GM18498 (cell line): ENCODE results near the gene TSC22D1.

Experiments used
- ATAC-seq: cut with Tn5 transposase; IDR thresholded peaks from one replicate; pipeline ENCODE4 v1.9.1; 2021; ENCODE audit warnings: mild to moderate bottlenecking, moderate library complexity; ENCODE audit not compliant: unreplicated experiment

The TSC22D1 gene

DNA sequence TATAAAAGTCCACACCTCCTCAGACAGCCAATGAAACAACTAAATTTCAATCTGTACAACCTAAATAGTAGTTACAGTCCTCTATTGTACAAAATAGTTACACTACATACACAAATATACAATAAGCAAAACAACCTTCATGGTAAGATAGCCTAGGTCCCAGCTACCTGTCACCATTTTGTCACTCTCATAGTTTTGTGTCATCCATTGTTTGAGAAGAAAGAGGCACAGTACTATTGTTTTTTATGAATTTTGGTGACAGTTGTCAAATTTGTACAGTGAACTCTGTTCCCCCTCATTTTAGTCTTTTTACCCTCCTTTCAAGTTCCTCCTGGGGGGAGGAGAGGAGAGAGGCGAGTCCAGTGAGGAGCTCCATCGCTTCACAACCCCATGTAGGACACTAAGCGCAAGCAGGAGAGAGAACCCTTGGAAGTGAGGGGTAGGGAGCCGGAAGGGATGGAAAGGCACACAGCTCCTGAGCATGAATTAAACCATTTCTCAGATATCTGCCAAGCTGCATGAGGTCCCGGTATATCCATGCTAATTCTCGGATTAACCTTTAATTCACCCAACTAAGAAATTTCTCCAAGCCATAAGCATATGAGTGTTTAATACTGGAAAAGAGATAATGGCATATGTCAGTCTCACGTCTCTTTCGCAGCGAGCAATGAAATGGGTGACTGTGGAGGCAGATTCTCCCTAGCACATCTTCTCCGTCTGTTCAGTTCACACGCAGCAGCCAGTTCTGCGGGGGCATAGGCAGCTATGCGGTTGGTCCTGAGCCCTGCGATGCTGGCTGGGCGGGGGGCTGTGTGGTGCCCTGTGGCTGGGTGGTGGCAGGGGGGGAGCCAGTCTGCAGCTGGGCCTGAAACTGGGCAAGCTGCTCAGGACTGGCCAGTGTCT lies 142.0 kb downstream of the TSC22D1 start:
- ATAC-seq: no peak

- ATAC-seq: no peak
Measured at GRCh38 chr13:44432650-44433049, 143.5 kb downstream of the TSC22D1 start.

DNA sequence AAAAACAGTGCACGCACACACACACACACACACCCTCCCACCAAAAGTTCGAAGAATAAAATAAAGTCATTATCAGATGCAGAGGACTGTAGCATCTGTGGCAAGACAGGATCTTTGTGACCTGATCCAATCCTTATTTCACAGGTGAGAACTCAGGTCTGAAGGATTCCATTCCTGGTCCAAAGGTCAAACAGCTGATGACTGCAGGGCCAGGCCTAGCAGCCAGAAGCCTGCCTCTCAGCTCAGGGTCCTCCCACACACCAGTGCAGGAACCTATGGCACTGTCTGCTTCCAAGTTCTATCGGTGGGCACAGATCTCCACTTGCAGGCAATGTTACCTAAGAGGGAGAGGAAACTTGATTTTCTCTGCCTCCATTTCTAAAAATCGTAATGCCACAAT lies 145.0 kb downstream of the TSC22D1 start:
- no peak for ATAC-seq

DNA sequence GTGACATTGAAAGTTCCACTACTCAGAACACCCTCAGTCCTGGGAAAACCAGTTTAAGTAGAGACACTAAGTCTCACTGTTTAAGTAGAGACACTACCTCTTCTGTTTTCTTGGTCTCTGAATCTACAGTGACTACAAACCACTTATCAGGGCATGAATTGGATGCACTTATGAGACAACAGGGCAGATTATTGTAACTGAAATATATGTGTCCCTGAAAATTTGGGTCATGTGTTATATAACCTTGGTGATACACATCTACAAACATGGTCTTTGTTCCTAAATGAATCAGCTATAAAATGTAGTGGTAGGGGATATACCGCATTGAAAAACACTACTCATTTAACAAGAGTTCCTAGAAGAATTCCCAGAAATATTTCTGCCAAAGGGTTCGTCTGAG lies 146.8 kb downstream of the TSC22D1 start:
- ATAC-seq: no peak

DNA sequence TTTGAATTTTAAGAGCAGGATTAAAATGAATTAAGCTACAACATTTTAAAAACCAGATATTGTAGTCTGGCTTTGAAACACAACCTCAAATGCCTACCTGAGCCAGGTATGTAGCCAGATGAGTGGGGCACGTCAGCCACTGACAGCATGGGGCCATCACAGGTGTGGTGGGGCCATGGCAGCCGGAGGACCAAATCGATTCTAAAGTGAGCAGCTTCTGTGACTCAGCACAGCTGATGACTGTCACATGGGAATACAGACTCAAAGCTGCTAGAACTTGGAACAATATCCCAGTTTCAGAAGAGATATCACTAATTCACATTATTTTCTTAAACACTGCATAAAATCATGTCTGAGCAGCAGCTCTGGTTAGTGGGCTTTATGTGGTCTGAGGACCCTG lies 149.7 kb downstream of the TSC22D1 start:
- no peak for ATAC-seq

DNA sequence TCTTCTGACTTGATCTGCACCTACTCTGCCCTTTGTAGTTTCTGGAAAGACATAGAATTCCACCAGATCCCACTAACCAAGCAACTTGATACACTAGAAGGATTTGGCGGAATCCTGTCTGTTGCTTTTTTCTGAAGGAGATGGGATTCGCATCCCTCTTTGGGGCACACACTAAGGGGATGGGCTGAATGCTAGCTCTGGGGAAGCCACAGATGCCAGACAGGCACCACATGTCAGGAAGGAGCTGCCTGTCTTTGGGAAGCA lies 150.4 kb downstream of the TSC22D1 start:
- ATAC-seq: no peak

- no peak for ATAC-seq
Measured at GRCh38 chr13:44425041-44425814, 150.9 kb downstream of the TSC22D1 start.

DNA sequence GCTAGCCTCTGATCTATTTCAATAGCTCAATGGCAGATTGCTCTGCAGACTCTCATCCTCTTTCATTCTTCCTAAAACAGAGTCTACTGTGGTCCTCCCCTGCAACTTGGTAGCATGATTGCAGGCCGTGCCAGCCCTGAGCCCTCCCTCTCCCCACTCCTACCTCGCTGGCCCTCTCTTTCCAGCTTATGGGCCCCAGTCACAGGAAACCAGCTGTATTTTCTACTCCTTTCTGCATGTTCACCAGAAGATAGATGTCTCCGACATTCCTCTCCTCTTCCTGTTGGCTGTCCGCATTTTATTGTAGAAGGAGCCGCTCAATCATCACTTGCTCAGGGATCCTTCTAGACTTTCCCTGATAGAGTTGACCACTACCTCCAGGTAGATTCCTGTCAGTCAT lies 152.3 kb downstream of the TSC22D1 start:
- no peak for ATAC-seq

DNA sequence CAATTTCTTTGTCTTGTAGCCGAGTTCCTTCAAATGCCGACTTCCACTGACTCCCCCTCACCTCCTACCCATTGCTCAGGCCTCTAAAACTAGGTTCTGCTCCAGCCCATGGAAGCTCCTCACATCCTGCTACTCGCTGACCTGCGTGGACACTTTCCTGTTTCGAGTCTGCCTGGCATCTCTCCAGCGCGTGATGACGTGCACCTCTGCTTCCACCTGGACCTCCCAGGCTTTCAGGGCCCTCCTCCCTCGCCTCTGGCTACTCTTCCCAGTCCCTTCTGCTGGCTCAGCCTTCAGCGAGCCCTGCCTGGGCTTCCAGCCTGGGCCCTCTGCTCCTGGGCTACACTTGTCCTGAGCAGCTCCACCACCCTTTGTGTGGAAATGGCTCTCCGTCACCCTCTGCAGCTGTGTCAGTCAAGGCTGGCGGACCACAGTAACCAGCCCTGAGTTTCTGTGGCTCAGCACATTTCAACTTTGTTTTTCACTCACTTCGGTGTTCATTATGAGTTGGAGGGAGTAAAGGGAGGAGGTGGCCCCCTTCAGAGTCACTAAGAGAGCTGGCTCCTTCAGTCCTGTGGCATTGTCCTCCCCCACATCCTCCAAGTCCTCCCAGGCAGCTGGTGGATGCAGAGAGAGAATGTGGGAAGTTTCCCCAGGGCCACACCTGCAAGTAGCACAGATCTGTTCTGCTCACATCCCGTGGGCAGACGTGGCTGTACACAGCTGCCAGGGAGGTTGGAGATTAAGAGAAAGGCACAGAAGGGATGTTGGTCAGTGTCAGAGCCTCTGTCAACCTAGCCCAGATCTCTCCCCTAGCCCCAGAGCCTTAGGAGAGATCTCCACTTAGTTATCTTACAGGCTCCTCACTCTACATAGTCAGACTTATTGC lies 153.1 kb downstream of the TSC22D1 start:
- no peak for ATAC-seq

- ATAC-seq: no peak
Measured at GRCh38 chr13:44421853-44422525, 154.1 kb downstream of the TSC22D1 start.

DNA sequence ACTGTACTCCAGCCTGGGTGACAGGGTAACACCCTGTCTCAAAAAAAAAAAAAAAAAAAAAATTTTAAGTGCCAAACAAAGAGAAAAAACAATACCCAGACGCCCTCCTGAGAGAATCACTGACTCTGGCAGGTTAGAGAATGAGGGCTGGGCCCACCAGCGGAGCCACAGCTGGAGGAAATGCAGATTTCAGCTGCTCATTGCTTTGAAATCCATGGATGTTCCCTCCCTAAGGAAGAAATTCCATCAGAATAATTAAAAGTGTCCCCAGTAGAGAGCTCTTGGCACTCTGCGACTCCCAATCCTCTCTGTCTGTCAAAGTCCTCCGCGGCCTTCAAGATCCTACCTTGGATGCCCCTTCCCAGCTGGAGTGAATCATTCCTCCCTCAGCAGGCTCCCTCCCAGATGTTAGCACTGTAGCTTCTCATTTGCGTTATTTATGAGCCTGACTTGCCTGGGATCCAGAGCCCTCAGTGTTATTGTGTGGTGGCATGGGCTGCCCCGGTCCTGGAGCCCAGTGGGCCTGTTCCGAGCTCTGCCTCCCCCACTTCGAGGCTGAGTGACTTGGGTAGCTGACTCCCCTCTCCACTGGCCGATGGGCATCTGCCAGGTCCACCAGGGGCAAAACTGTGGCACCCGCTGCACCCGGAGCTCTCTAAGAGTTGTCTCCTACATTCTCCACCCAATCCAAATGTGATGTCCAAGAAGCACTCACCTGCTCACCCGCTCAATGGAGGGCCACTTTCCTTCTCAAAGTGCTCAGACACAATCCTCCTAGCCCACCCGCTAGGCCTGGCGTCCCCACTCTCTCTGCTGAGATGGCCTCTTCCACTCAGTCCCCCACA lies 155.5 kb downstream of the TSC22D1 start:
- no peak for ATAC-seq

DNA sequence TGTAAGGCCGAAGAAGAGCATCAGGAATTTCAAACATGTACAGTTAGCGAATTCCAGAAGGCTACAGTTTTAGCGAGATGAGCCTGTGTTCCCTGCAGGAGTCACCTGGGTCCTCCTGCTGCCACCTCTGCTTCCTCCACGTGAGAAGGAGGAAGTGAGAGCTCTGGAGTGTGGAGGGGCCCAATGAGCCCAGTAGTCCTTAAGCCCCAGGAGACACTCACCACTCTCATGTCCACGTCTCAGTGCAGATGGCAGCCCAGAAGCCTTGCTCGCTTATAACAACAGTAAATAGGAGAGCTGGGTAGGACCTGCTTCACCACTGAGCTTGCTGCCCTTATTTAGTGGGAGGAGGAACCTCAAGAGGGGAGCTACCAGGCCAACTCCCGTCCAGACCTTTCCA lies 158.3 kb downstream of the TSC22D1 start:
- no peak for ATAC-seq

GRCh38 chr13:44417446-44417845 lies 158.7 kb downstream of the TSC22D1 start:
- ATAC-seq: no peak

DNA sequence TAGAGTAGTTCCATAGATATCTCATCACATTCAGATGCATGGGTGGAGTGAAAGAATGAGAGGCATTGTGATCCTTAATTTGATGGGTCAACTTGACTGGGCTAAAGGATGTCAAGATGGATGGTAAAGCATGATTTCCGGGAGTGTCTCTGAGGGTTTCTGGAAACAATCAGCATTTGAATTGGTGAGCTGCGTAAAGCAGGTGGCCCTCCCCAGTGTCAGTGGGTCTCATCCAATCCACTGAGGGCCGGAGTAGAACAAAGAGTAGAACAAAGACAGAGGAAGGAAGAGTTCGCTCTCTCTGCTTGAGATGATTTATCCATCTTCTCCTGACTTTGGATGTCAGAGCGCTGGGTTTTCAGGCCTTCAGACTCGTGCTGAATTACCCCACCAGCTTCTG lies 159.4 kb downstream of the TSC22D1 start:
- no peak for ATAC-seq

DNA sequence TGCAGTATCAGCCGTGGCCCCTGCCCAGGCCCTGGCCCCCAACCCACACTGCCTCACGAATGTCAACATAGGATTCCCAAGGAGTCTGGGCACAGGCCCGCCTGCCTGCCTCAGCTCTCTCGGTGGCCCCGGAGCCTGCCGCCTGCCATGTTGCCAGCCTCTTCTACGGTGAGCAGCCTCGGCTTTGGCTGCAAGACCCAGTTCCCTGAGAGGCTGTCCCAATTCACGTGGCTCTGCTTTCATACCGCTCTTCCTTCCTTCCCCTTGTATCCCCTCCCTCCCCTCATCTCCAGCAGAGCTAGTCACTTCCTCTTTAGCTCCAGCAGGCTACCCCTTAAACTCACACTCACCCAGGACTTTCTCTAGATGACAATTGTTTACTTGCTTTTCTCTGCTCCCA lies 159.8 kb downstream of the TSC22D1 start:
- no peak for ATAC-seq

DNA sequence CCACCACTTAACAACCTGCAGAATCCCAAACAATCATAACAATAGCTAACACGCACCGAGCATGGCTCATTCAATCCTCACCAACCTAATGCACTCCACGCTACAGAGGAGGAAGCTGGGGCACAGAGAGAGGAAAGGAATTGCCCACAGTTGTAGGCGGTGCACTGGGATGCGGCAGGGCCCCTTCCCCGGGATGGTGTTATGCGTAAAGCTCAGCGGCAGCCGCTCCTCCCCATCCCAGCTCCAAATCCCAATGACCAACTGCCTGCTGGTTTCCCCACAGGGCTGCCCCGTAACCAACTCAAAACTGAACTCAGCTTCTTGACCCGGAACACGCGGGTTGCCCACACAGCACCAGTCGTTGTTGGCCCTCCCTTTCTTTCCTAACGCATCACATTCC lies 160.3 kb downstream of the TSC22D1 start:
- ATAC-seq: no peak

- ATAC-seq: no peak
Measured at GRCh38 chr13:44414716-44415115, 161.4 kb downstream of the TSC22D1 start.

DNA sequence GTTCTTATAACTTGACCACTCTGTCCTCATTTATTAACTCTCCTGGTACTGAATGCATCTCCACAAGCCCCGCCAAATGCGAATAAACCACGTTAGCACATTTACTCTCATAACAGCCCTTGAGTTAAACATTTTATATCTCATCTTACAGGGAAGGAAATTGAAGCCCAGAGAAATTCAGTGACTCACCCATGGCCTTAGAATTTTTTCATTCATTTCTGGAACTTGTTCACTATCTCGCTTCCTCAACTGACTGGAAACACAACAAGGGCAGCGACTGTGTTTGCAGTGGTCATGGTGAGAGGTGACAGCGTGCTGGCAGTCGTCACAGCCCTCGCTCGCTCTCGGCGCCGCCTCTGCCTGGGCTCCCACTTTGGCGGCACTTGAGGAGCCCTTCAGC lies 163.0 kb downstream of the TSC22D1 start:
- ATAC-seq: no peak

DNA sequence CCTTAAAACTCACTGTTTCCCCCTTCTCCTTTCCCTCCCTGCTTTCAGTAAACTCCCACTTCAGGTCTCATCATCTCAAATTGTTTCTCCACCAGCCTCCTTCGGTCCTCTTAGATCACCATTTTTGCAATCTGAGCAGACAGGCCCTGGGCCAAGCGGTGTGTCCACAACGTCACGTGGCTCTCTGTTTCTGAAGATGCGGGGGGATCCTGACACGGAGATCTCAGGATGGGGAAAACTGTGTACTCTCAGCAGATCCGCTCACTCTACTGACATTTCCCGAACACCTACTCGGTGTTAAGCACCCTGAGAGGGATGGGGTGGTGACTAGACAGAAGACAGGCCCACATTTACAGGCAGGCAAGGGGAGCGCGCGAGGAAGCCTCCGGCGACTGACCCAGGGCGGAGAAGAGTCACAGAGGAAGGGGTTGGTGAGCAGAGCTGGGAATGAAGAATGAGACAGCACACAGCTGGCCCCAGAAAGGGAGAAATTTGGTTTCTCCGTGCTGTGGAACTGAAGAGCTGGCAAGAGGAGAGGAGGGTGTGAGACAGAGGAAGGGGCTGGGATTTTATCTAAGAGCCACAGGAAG lies 163.7 kb downstream of the TSC22D1 start:
- no peak for ATAC-seq

DNA sequence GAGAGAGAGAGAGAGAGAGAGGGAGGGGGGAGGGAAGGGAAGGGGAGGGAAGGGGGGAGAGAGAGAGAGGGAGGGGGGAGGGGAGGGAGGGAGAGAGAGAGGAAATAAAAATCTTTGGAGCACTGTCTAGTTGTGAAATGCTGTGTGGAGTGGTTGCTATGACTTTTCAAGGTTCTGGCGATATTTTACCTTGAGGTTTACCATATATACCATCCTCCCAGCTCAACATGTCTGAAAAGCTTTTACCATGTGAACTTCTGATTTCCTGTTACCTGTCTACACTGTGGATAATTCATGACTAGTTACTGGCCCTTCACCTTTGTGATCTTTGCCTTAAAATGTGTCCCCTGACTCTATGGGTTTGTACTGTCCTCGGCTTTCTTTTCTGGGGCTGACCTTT lies 164.3 kb downstream of the TSC22D1 start:
- no peak for ATAC-seq
